Thoracic aorta (tissue), 2 donors: Measurements from ENCODE around the gene A2M. TPM values are rescaled to one million over a fixed set of nuclear protein-coding genes. Genes with fewer than 3 reads are reported as not detected.

ENCODE experiments used
- ATAC-seq: fragments of 150-250 bp; one replicate; pipeline ENCODE4 v1.8.0; 2017; ENCODE audit warnings: low read depth; ENCODE audit not compliant: insufficient number of reproducible peaks, low FRiP score
- DNase-seq: peaks from one replicate; pipeline ENCODE4 v3.0.0-alpha.2; 2020; ENCODE audit warnings: low spot score
- H3K27ac ChIP-seq, 2 donors: fragments of 200-600 bp; sonication (generic); 1 replicate in 1 of 2; 2 replicates in 1 of 2; pipeline ENCODE4 v1.5.1; 2016; ENCODE audit warnings: mild to moderate bottlenecking in 2 of 2, moderate library complexity in 2 of 2
- H3K27me3 ChIP-seq: fragments of 200-600 bp; sonication (generic); replicated peaks from 2 replicates; pipeline ENCODE4 v1.6.0; 2016; ENCODE audit warnings: mild to moderate bottlenecking; ENCODE audit not compliant: insufficient read depth
- H3K36me3 ChIP-seq: fragments of 200-600 bp; sonication (generic); one replicate; pipeline ENCODE4 v1.5.1; 2016
- H3K4me1 ChIP-seq, 2 donors: fragments of 200-600 bp; sonication (generic); 1 replicate in 1 of 2; 2 replicates in 1 of 2; pipeline versions ENCODE4 v1.5.1 to v1.6.0; 2016; ENCODE audit warnings: low read depth in 2 of 2, mild to moderate bottlenecking in 1 of 2; ENCODE audit not compliant: control insufficient read depth in 1 of 2
- H3K4me3 ChIP-seq: fragments of 200-600 bp; sonication (generic); 2 replicates; pipeline ENCODE4 v1.5.1; 2016; ENCODE audit warnings: mild to moderate bottlenecking
- H3K9me3 ChIP-seq: fragments of 200-600 bp; sonication (generic); 2 replicates; pipeline ENCODE4 v1.5.1; 2016
- CTCF ChIP-seq: fragments of 200-600 bp; sonication (generic); IDR thresholded peaks from one replicate; pipeline ENCODE4 v1.5.1; 2019; ENCODE audit warnings: antibody characterized with exemption
- total RNA-seq, 2 donors: library from RNA; depleted of rRNA; stranded (reverse); fragments of >200 nt; gene quantifications; one replicate each; pipeline versions ENCODE4 v1.1.0 to v1.2.3, GENCODE V29; 2016

Gene A2M
- total RNA-seq, 2 donors from 2014 or later = 1,073 to 1,118 TPM

- DNase-seq = no peak
- no peak for TF ChIP-seq CTCF
- Histone ChIP-seq H3K27ac (no peak overlapping the region), H3K4me1 (no peaks in the 10 kb centered on the region), H3K27me3 (no peaks in the 10 kb centered on the region), H3K4me3 (no peak overlapping the region), H3K36me3 (peaks cover 72% of the 10 kb centered on the region), H3K9me3 (no peaks in the 10 kb centered on the region)
- no peak for ATAC-seq
Observed at GRCh38 chr12:9098115-9098452, 17.6 kb downstream of the A2M start.

DNA sequence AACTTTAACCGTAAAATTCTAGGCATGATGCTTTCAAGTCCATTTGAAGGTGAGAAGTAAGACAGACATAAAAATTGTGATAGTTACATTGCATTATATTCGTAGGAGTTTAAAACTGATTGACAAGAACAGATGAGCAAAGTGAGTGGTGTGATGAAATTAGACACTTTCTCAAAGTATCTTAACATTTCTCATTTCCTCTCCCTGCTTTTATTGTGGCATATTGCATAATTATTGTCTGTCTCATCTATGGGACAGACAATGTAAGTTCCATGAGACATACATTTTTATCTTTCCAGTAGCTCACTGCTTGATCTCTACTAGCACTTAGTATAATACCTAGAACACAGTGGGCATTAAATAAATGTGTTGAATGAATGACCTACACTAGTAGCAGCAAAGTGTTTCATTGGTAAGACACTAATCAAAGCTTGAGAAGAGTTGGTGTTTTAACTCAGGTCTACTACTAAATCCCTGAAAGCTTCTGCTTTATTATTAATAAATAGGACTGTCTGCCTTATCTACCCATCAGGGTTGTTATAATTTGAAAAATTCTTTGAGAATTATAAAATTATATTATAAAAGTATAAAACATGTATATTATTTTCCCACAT is 19.0 kb downstream of the A2M start:
- H3K36me3 ChIP-seq = peaks cover 75% of the 10 kb centered on the region
- H3K4me3 ChIP-seq = no peak overlapping the region
- H3K9me3 ChIP-seq = no peaks in the 10 kb centered on the region
- H3K27ac ChIP-seq = no peak overlapping the region
- H3K4me1 ChIP-seq = no peaks in the 10 kb centered on the region
- TF ChIP-seq CTCF = no peak
- ATAC-seq = no peak
- no peaks in the 10 kb centered on the region for H3K27me3 ChIP-seq
- DNase-seq = no peak

DNA sequence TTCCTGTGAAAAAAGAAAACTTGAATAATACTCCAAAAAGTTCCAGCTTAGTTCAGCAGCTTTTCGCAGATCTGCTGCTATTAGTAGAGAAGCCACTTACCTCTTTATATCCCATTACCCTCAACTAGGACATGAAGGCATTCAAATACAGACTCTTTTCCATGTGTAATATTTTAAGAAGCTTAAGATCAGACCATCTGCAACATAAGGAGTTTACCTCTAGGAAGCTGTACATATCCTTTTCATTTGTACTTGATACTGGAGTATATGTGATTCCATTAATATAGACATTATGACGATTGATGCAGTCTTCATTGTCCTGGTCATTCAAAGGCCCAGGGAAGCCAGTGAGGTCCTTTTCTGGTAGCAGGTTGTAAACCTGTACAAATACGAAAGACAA is 20.4 kb downstream of the A2M start:
- TF ChIP-seq CTCF = no peak
- no peak for DNase-seq
- H3K4me3 ChIP-seq = no peak overlapping the region
- ATAC-seq = no peak
- no peaks in the 10 kb centered on the region for H3K9me3 ChIP-seq
- H3K4me1 ChIP-seq = no peaks in the 10 kb centered on the region
- peaks cover 76% of the 10 kb centered on the region for H3K36me3 ChIP-seq
- H3K27me3 ChIP-seq = no peaks in the 10 kb centered on the region
- no peak overlapping the region for H3K27ac ChIP-seq

DNA sequence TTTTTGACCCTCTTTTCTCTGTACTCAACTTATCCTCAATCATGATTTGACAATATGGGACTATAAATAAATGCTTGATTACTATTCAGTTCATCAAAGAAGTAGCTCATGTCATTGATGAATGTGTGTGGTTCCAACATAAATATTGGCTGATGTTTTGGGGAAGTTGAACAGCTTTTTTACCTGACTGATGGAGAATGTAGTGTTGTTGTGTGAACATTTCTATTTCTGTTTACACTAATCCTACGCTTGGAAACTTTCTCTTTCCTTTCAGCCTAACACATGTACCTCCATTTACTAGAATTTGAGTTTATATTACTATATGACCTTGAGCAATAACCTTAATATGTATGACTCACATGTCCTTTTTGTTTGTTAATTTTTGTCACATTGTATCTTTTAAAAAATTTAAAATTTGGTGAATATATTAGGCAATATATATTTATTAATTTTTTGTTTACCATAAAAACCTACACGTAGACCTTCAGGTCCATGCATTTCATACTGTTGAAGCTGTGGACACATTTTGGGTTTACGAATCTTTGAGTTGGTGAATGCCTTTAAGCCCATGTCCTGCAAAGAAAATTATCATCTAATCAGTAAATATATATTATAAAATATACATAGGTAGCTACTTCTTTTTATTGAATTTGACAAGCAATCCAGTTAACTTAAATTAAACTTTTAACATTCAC is 21.1 kb downstream of the A2M start:
- ATAC-seq (no peak), DNase-seq (no peak)
- H3K36me3 ChIP-seq = peaks cover 78% of the 10 kb centered on the region
- H3K9me3 ChIP-seq = no peaks in the 10 kb centered on the region
- no peak overlapping the region for H3K27ac ChIP-seq
- no peaks in the 10 kb centered on the region for H3K4me1 ChIP-seq
- H3K27me3 ChIP-seq = no peaks in the 10 kb centered on the region
- no peak overlapping the region for H3K4me3 ChIP-seq
- TF ChIP-seq CTCF = no peak

DNA sequence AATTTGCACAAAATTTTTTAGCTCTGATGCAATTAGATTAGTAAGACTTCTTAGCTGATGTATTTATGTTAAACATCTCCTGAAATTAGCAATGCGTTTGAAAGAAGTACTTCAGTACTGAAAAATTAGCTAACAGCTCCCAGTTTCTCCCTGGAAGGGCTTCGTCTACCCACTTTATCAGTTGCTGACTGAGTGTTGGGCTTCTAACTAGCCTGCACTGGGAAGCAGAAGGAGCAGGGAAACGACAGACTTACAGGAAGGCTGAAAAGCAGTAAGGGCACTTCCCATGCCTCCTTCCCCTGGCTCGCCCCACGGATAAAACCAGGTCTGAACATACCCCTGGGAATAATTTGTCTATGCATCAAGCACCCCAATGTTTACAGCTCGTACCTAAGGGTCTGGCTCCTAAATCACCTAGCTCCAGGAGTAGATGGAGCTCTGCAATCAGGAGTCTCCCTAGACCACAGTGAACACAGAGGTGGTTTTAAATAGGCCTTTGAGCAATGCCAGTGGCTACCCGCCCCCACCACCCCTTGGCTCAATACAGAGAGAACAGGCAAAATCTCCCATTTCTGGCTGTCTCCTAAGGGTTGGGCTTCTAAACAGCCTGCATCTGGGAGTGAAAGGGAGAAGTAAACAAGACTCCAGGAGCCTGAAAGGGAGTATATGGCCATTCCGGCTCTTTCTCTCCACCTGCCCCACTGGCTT is 23.7 kb downstream of the A2M start:
- Histone ChIP-seq H3K4me3 (no peak overlapping the region), H3K4me1 (no peaks in the 10 kb centered on the region), H3K27ac (no peak overlapping the region), H3K9me3 (no peaks in the 10 kb centered on the region), H3K27me3 (no peaks in the 10 kb centered on the region), H3K36me3 (peaks cover 76% of the 10 kb centered on the region)
- TF ChIP-seq CTCF = no peak
- ATAC-seq = no peak
- DNase-seq = no peak
